Panc1 (cell line): Measurements from ENCODE around the gene TTLL5.

Source experiments
- CTCF ChIP-seq: fragments of 450-650 bp; IDR thresholded peaks from 2 replicates; pipeline ENCODE4 v1.5.1; 2017; ENCODE audit warnings: mild to moderate bottlenecking
- POLR2AphosphoS5 ChIP-seq: IDR thresholded peaks from 2 replicates; pipeline ENCODE4 v1.6.1; 2012; ENCODE audit warnings: mild to moderate bottlenecking, low read depth, low read length, moderate library complexity

- TF ChIP-seq CTCF = no peak
- TF ChIP-seq POLR2AphosphoS5 = no peak
These were observed 41.7 kb downstream of the TTLL5 start for GRCh38 chr14:75702616-75703261.
